Activated CD8-positive, alpha-beta T cell treated with anti-CD3 and anti-CD28 coated beads for 36 hours (primary cell): ENCODE results near the gene HDAC8. TPM values are rescaled to one million over a fixed set of nuclear protein-coding genes. Genes with fewer than 3 reads are reported as not detected.

Experiments
- ATAC-seq: fragments of 200-7000 bp; cut with Tn5 transposase; one replicate; pipeline ENCODE4 v1.10.0; 2021; ENCODE audit warnings: mild to moderate bottlenecking, moderate library complexity
- CTCF ChIA-PET: fragments of 350-600 bp; sonication (Branson Sonifier 250); formaldehyde crosslinking; loops from one replicate; lab custom pipeline; 2021; ENCODE audit warnings: antibody characterized with exemption; lab: Charles Lee
- POLR2A ChIA-PET: fragments of 350-600 bp; sonication (Branson Sonifier 250); formaldehyde crosslinking; loops from one replicate; lab custom pipeline; 2021; ENCODE audit warnings: antibody characterized with exemption; lab: Charles Lee
- DNase-seq: peaks from one replicate; pipeline ENCODE4 v3.0.0-alpha.2; 2020
- H3K27ac Mint-ChIP-seq: one replicate; pipeline ENCODE4 v1.8.0; 2021; ENCODE audit warnings: mild to moderate bottlenecking, mixed read lengths
- H3K27me3 Mint-ChIP-seq: one replicate; pipeline ENCODE4 v1.8.0; 2021; ENCODE audit warnings: mixed read lengths
- H3K36me3 Mint-ChIP-seq: one replicate; pipeline ENCODE4 v1.8.0; 2021; ENCODE audit warnings: low read depth, mixed read lengths
- H3K4me1 Mint-ChIP-seq: one replicate; pipeline ENCODE4 v1.8.0; 2021; ENCODE audit warnings: low read depth, mixed read lengths
- H3K4me3 Mint-ChIP-seq: one replicate; pipeline ENCODE4 v1.8.0; 2021; ENCODE audit warnings: mild to moderate bottlenecking, moderate library complexity, mixed read lengths
- H3K9me3 Mint-ChIP-seq: one replicate; pipeline ENCODE4 v1.8.0; 2021; ENCODE audit warnings: mixed read lengths
- intact Hi-C: fragments of 100-400 bp; cut with micrococcal nuclease; formaldehyde crosslinking; loops from one replicate; pipeline ENCODE4 v1.10.0; 2022
- total RNA-seq, 2 experiments: library from RNA; stranded (reverse); gene quantifications; one replicate each; pipeline ENCODE4 v1.2.3, GENCODE V29; 2021
- TF ChIP-seq, protein P1 (sequence below): fragments of 200-600 bp; IDR thresholded peaks from one replicate; pipeline ENCODE4 v1.8.0; 2022; ENCODE audit warnings: antibody characterized with exemption, mild to moderate bottlenecking

The HDAC8 gene
- total RNA-seq, 2 experiments from 2014 or later = 14.6 to 17.8 TPM

DNA sequence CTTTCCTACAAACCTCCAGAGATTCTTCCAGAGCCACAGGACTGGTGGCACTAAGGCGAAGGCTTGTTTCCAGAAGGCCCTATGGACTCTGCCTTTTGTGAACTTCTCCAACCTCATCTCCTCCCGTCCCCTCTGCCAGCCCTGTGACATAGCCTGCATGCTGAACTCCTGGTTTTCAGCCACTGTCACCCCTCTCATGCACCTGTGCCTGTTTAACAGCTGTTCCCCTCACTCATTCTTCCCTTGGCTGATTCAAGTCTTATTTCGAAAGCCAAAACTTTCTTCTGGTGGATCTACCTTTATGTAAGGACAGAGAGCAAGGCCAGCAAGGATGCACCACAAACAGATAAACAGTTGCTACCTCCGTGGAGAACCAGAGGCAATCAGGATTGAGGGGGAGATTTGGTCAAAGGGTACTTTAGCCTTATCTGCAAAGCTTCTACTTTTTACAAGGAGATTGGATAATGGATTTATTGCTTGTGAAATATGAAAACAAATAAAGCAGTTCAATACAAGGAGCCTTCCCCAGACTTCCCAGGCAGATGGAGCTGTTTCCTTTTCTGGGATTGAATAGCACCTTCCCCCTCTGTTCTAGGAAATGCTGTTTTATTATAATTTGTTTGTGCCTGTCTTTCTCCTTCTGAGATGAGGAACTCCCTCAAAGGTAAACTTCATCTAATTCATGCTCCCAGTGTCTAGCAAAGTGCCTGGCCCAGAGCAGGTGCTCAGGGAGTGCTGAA, 272.6 kb downstream of the HDAC8 start:
- ATAC-seq (no peak), DNase-seq (no peak)
- Mint-ChIP-seq H3K9me3 (no peaks in the 10 kb centered on the region), H3K36me3 (no peaks in the 10 kb centered on the region), H3K27me3 (peaks cover 44% of the 10 kb centered on the region), H3K27ac (no peak overlapping the region), H3K4me1 (peaks cover 3% of the 10 kb centered on the region), H3K4me3 (no peak overlapping the region)
- intact Hi-C loops = loop anchor here (10.0 kb wide), 1 partner anchor 245 kb away; no protein-coding TSS in a partner anchor
- POLR2A ChIA-PET = no interaction called here
- TF ChIP-seq, protein P1, sequence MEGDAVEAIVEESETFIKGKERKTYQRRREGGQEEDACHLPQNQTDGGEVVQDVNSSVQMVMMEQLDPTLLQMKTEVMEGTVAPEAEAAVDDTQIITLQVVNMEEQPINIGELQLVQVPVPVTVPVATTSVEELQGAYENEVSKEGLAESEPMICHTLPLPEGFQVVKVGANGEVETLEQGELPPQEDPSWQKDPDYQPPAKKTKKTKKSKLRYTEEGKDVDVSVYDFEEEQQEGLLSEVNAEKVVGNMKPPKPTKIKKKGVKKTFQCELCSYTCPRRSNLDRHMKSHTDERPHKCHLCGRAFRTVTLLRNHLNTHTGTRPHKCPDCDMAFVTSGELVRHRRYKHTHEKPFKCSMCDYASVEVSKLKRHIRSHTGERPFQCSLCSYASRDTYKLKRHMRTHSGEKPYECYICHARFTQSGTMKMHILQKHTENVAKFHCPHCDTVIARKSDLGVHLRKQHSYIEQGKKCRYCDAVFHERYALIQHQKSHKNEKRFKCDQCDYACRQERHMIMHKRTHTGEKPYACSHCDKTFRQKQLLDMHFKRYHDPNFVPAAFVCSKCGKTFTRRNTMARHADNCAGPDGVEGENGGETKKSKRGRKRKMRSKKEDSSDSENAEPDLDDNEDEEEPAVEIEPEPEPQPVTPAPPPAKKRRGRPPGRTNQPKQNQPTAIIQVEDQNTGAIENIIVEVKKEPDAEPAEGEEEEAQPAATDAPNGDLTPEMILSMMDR = no peak
- CTCF ChIA-PET = no interaction called here

DNA sequence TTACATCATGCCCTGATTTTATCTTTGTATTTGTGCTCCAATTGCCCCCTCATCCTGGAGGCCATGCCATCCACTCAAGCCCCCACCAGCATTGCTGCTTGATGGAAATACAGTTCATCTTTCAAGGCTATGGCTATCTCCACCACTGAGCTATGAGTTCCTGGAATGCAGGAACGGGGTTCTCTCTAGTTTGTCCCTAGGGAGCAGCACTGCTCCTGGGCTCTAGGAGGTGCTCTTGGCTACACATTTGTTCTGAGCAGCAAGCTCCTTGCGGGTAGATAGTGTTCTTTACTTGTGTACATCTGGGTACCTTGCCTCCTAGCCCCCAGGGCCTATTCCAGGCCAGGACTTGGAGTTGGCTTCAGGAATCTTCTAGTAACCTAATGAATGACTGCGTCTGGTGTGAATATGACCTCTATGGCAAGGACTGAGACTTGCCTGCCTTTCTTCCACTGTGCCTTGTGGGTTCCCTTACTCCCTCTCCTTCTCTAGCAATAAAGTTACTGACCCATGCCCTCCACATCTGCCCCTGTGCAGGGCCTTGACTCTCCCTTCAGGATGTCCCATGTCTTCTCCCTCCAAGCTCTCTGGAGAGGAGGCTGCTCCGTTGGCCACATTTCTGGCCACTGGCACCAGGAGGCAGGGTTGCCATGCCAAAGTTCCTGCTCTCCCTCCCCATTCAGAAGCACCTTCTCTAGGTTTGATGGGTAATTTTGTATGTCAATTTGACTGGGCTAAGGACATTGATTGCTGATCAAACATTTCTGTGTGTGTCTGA, 274.5 kb downstream of the HDAC8 start:
- POLR2A ChIA-PET = no interaction called here
- Mint-ChIP-seq H3K4me3 (no peak overlapping the region), H3K9me3 (no peaks in the 10 kb centered on the region), H3K4me1 (no peaks in the 10 kb centered on the region), H3K27ac (no peak overlapping the region), H3K27me3 (peaks cover 35% of the 10 kb centered on the region), H3K36me3 (no peaks in the 10 kb centered on the region)
- CTCF ChIA-PET = interaction anchor here (1.1 kb wide), 1 partner anchor 18 kb away, joined by 3 read pairs; no protein-coding TSS in a partner anchor
- intact Hi-C loops = no loop called here
- DNase-seq (peak; percentile 14), ATAC-seq (no peak)
- TF ChIP-seq, protein P1 = no peak

DNA sequence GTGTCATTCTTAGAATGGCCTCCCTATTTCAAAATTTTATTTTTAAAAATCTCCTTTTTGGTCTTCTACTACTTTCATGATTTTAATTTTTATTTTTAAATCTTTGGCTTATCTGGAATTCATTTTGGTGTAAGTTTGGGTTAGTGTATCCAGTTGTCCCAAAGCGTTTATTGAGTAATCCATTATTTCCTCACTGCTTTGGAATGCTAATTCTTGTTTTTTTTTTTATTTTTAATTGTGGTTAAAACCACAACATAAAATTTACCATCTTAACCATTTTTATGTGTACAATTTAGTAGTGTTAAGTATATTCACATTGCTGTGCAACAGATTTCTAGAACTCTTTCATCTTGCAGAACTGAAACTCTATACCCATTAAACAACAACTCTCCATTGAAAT, 275.7 kb downstream of the HDAC8 start:
- Mint-ChIP-seq H3K36me3 (no peaks in the 10 kb centered on the region), H3K27me3 (peaks cover 26% of the 10 kb centered on the region), H3K4me3 (no peak overlapping the region), H3K27ac (no peak overlapping the region), H3K4me1 (no peaks in the 10 kb centered on the region), H3K9me3 (no peaks in the 10 kb centered on the region)
- TF ChIP-seq, protein P1 = no peak
- no peak for ATAC-seq
- intact Hi-C loops = no loop called here
- DNase-seq = no peak
- ChIA-PET POLR2A (no interaction called here), CTCF (no interaction called here)

DNA sequence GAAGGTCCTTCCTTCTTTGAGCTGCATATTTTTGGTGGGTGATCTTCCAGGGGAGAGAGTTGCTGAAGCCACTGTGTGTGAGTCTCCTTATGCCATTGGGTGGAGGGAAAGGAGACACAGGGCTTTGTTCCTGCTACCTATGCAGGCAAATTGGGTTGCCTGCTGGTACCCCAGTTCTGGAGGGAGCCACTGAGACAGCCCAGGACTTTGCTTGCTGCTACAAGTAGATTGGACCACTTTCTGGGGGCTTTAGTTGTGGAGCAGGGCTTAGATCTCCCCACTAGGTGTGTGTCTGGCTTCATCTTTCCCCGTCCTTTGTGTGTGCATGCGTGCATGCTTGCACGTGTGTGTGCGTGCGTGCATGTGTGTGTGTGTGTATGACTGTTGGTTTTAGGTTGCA, 276.9 kb downstream of the HDAC8 start:
- no peak overlapping the region for H3K27ac Mint-ChIP-seq
- H3K36me3 Mint-ChIP-seq = no peaks in the 10 kb centered on the region
- intact Hi-C loops = no loop called here
- POLR2A ChIA-PET = no interaction called here
- CTCF ChIA-PET = no interaction called here
- DNase-seq (no peak), ATAC-seq (no peak)
- no peak overlapping the region for H3K4me3 Mint-ChIP-seq
- H3K9me3 Mint-ChIP-seq = no peaks in the 10 kb centered on the region
- H3K27me3 Mint-ChIP-seq = peaks cover 22% of the 10 kb centered on the region
- TF ChIP-seq, protein P1 = no peak
- no peaks in the 10 kb centered on the region for H3K4me1 Mint-ChIP-seq

DNA sequence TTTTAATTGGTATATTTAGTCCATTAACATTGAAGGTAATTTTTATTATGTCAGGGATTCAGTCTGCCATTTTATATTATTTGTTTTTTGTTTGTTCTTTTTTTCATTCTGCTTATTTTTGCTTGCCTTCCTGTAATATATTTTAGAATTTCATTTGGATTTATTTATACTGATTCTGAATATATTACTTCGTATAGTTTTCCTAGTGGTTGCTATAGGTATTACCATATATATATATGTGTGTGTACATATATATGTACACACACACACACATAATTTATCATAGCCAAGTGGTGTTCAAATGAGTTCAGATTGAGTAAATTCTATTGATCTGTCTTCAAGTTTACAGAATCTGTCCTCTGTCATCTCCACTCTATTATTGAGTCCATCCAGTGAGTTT, 278.1 kb downstream of the HDAC8 start:
- TF ChIP-seq, protein P1 = no peak
- DNase-seq (no peak), ATAC-seq (no peak)
- H3K4me3 Mint-ChIP-seq = no peak overlapping the region
- ChIA-PET CTCF (no interaction called here), POLR2A (no interaction called here)
- peaks cover 17% of the 10 kb centered on the region for H3K27me3 Mint-ChIP-seq
- no peak overlapping the region for H3K27ac Mint-ChIP-seq
- no peaks in the 10 kb centered on the region for H3K36me3 Mint-ChIP-seq
- no peaks in the 10 kb centered on the region for H3K4me1 Mint-ChIP-seq
- intact Hi-C loops = no loop called here
- no peaks in the 10 kb centered on the region for H3K9me3 Mint-ChIP-seq
